Gastroesophageal sphincter (tissue), 3 donors: ENCODE data around the gene NUMA1.

ENCODE experiments used
- EP300 ChIP-seq: sonication (generic); formaldehyde crosslinking; IDR thresholded peaks from one replicate; pipeline ENCODE4 v1.6.1; 2017; ENCODE audit warnings: antibody characterized with exemption, mild to moderate bottlenecking
- POLR2A ChIP-seq, 2 donors: fragments of 450-650 bp; IDR thresholded peaks; one replicate each; pipeline ENCODE4 v1.6.1; 2017; ENCODE audit warnings: antibody characterized with exemption in 2 of 2, mild to moderate bottlenecking in 2 of 2, moderate library complexity in 1 of 2
- POLR2AphosphoS5 ChIP-seq: sonication (generic); formaldehyde crosslinking; IDR thresholded peaks from one replicate; pipeline ENCODE4 v1.6.1; 2017; ENCODE audit warnings: antibody characterized with exemption
- TF ChIP-seq, protein P1 (sequence below), 4 experiments: fragments of 200-600 bp in 2 of 4; fragments of 450-650 bp in 2 of 4; sonication (generic) in 1 of 4; IDR thresholded peaks; one replicate each; pipeline ENCODE4 v1.5.1; 2017 to 2019; ENCODE audit warnings: antibody characterized with exemption in 4 of 4, mild to moderate bottlenecking in 2 of 4, moderate library complexity in 2 of 4

GRCh38 chr11:72007587-72007986 lies 72.8 kb downstream of the NUMA1 start:
- TF ChIP-seq, protein P1, sequence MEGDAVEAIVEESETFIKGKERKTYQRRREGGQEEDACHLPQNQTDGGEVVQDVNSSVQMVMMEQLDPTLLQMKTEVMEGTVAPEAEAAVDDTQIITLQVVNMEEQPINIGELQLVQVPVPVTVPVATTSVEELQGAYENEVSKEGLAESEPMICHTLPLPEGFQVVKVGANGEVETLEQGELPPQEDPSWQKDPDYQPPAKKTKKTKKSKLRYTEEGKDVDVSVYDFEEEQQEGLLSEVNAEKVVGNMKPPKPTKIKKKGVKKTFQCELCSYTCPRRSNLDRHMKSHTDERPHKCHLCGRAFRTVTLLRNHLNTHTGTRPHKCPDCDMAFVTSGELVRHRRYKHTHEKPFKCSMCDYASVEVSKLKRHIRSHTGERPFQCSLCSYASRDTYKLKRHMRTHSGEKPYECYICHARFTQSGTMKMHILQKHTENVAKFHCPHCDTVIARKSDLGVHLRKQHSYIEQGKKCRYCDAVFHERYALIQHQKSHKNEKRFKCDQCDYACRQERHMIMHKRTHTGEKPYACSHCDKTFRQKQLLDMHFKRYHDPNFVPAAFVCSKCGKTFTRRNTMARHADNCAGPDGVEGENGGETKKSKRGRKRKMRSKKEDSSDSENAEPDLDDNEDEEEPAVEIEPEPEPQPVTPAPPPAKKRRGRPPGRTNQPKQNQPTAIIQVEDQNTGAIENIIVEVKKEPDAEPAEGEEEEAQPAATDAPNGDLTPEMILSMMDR (IDR thresholded peaks at IDR 0.05): no peak
- TF ChIP-seq POLR2A (IDR thresholded peaks at IDR 0.05) (no peak), EP300 (no peak), POLR2AphosphoS5 (no peak)
